Brain microvascular endothelial cell (primary cell): ENCODE measurements around the gene SNTG2.

Experiments used
- DNase-seq: peaks from one replicate; pipeline ENCODE4 v3.0.0-alpha.2; 2020
- H3K27ac ChIP-seq: fragments of 250-450 bp; sonication (Bioruptor Pico); 2 replicates; pipeline ENCODE4 v1.5.1; 2020; ENCODE audit warnings: mild to moderate bottlenecking, moderate library complexity
- H3K27me3 ChIP-seq: fragments of 250-450 bp; sonication (Bioruptor Pico); replicated peaks from 2 replicates; pipeline ENCODE4 v1.5.1; 2020; ENCODE audit warnings: mild to moderate bottlenecking
- H3K36me3 ChIP-seq: fragments of 250-450 bp; sonication (Bioruptor Pico); replicated peaks from 2 replicates; pipeline ENCODE4 v1.5.1; 2020; ENCODE audit warnings: mild to moderate bottlenecking
- H3K4me3 ChIP-seq: 2 replicates; pipeline ENCODE4 v1.5.1; 2011; ENCODE audit warnings: low read depth, mild to moderate bottlenecking, control low read depth, low read length, moderate library complexity
- in situ Hi-C: cut with HindIII; loops from 2 replicates; pipeline ENCODE4 v1.10.0; 2017; ENCODE audit warnings: low sequenced_read_pairs, low pct_ligation_motif_present
- TF ChIP-seq, protein P1 (sequence below): IDR thresholded peaks from 2 replicates; pipeline ENCODE4 v1.5.1; 2011; ENCODE audit warnings: low read depth, mild to moderate bottlenecking, moderate library complexity, low read length, control low read depth, inconsistent platforms; ENCODE audit errors: missing control alignments

The SNTG2 gene

DNA sequence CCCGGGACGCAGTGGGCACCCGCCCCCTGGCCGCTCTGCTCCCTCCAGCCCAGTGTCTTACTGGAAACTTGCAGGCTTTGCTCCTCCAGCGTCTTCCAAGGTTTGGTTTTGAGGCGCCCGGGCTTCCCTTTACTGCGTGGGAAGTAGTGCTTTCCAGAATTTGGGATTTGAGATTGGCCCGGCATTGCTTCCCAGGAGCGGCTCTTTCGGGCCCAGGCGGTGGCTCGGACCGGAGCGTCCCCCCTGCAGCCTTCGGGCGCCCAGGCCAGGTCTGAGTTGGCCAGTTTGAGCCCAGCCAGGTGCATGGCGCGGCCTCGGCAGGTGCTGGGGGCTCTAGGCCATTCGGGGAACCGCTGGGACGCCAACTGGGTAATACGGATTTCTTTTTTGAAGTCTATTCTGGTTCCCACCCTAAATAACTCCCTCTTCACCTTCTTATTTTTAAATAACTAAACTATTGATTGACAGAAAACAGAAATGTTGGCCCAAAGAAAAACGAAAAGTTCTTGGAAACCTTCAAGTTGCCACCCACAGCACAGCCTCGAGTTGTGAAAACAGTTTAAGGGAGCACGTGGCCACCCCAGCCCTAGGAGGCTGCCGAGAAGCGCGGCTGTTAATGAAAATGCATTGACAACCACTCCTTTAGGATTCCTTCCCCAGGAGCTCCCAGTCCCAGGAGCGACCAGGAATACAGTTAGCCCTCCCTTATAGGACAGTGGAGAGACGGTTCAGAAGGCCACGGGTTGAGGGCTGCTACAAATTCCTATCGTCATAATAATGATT, 766 bp downstream of the SNTG2 start:
- Histone ChIP-seq H3K27me3 (no peaks in the 10 kb centered on the region), H3K27ac (no peak overlapping the region), H3K36me3 (no peaks in the 10 kb centered on the region), H3K4me3 (peak overlapping the region; percentile 49)
- in situ Hi-C loops: no loop called here
- TF ChIP-seq, protein P1, sequence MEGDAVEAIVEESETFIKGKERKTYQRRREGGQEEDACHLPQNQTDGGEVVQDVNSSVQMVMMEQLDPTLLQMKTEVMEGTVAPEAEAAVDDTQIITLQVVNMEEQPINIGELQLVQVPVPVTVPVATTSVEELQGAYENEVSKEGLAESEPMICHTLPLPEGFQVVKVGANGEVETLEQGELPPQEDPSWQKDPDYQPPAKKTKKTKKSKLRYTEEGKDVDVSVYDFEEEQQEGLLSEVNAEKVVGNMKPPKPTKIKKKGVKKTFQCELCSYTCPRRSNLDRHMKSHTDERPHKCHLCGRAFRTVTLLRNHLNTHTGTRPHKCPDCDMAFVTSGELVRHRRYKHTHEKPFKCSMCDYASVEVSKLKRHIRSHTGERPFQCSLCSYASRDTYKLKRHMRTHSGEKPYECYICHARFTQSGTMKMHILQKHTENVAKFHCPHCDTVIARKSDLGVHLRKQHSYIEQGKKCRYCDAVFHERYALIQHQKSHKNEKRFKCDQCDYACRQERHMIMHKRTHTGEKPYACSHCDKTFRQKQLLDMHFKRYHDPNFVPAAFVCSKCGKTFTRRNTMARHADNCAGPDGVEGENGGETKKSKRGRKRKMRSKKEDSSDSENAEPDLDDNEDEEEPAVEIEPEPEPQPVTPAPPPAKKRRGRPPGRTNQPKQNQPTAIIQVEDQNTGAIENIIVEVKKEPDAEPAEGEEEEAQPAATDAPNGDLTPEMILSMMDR: no peak
- no peak for DNase-seq

DNA sequence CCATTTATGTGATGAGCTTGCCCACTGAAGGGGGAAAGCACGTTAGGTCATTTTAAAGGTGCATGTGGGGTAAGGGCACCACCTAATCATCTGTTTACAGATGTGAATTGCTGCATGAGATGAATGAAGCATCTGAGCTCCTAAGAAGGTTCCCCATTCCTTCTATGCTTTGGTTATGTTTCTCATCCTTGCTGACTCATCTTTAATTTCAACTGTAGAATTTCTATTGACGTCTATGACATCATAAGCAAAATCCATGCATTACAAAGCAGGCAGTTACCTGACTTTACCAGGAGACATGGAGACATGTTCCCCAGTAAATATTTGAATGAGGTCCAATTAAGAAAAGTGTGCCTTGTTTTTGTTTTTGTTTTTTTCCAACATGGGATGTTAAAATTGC, 2.8 kb downstream of the SNTG2 start:
- in situ Hi-C loops: no loop called here
- Histone ChIP-seq H3K36me3 (no peaks in the 10 kb centered on the region), H3K27ac (no peak overlapping the region), H3K27me3 (no peaks in the 10 kb centered on the region), H3K4me3 (no peak overlapping the region)
- DNase-seq: no peak
- TF ChIP-seq, protein P1: no peak

DNA sequence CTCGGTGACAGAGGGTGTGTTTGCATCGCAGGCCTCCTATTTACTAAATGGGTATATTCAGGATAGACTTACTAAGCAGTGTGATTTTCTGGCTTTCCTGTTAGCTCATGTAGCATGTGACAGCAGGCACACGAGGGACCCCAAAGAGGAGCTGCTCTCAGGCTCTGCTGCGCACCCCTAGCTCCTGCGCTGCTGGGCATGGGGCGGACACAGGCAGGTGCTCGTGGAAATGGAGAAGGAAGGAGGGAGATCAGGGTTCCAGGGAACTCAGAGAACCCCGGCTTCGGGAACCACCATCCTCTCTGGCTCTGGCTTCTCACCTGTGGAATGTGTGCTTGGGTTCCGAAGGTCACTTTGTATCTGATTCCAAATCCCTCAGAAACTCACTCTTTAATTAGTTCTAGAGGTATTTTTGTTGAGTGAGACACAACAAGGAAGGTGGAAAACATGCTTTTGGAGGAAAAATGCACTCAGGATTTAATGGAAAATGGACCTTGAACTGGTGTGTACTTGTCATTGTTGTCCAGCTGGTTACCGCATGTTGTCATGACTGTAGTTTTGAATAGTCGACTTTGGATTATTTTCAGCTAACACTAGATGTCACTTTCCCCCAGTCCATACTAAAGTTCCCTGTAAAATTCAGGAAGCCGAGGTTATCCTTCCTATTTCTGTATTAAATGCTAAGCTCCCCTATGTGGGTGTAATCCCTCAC, 3.5 kb downstream of the SNTG2 start:
- Histone ChIP-seq H3K27me3 (no peaks in the 10 kb centered on the region), H3K27ac (no peak overlapping the region), H3K36me3 (no peaks in the 10 kb centered on the region), H3K4me3 (no peak overlapping the region)
- TF ChIP-seq, protein P1: peak; percentile 32
- no peak for DNase-seq
- in situ Hi-C loops: no loop called here

DNA sequence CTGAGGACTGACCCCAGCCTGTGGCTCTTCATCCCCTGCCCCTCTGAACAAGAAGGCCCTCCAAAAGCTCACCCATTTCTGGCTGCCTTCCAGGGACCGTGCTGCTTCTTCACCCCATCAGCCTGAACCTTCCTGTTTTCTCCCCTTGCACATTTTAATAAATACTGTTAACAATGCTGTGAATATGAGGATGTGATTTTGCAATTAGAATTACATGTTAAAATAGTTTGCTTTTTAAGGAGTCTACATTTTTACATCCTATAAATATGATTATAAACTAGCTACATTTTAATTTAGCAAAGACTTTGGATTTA, 4.0 kb downstream of the SNTG2 start:
- H3K4me3 ChIP-seq: no peak overlapping the region
- no peak overlapping the region for H3K27ac ChIP-seq
- no peaks in the 10 kb centered on the region for H3K36me3 ChIP-seq
- no peaks in the 10 kb centered on the region for H3K27me3 ChIP-seq
- TF ChIP-seq, protein P1: no peak
- in situ Hi-C loops: no loop called here
- DNase-seq: no peak

DNA sequence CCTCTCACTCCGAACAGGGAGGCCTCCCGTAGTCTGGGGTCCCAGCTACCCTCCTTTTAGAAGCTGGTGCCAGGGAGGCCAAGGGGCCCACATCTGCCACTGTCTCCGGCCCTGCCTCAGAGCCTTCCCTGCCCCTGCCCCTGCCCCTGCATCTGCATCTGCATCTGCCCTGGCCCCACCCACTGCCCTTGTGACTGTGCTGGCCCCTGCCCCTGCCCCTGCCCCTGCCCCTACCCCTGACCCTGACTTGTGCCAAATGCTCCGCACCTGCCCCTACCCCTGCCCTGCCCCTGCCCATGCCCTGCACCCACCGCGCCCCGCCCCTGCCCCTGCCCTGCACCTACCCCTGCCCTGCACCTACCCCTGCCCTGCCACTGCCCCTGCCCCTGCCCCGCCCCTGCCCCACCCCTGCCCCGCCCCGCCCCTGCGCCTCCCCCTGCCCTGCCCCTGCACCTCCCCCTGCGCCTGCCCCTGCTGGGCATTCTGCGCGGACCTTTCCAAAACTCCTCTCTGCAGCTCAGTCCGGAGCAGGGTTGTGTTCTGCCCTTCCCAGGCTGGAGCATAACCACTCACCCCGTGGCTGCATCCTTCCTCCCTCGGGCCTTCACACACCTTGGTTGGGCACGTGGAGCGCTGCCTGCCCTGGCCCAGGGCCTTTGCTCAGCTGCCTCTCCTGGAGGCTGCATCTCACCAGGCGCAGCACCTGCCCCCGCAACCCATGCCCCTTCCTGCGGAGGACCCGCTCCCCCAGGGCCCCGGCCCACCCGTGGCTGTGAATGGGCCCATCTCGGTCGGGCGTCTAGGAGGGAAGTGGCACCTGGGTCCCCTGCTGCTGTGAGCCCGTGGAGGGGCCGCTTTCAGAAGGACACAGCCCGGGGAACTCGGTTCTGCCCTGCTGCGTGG, 5.4 kb downstream of the SNTG2 start:
- TF ChIP-seq, protein P1: no peak
- no peak overlapping the region for H3K27ac ChIP-seq
- DNase-seq: no peak
- H3K4me3 ChIP-seq: no peak overlapping the region
- in situ Hi-C loops: no loop called here
- H3K27me3 ChIP-seq: no peaks in the 10 kb centered on the region
- H3K36me3 ChIP-seq: no peaks in the 10 kb centered on the region
